Adrenal gland (tissue), 5 donors: ENCODE results near the gene PCDHGB4.

Experiments used
- POLR2A ChIP-seq, 2 donors: fragments of 450-650 bp; IDR thresholded peaks; one replicate each; pipeline ENCODE4 v1.6.1; 2017; ENCODE audit warnings: antibody characterized with exemption in 2 of 2, mild to moderate bottlenecking in 2 of 2, moderate library complexity in 1 of 2
- TF ChIP-seq, protein P1 (sequence below), 6 experiments: fragments of 450-650 bp in 4 of 6; fragments of 200-600 bp in 2 of 6; sonication (generic) in 1 of 6; IDR thresholded peaks; 1 replicate in 5 of 6; 2 replicates in 1 of 6; pipeline versions ENCODE4 v1.5.1 to v1.8.0; 2016 to 2021; ENCODE audit warnings: antibody characterized with exemption in 6 of 6, mild to moderate bottlenecking in 2 of 6, moderate library complexity in 1 of 6
- donor health status: DM: no; HTN: no; CAD: no.

DNA sequence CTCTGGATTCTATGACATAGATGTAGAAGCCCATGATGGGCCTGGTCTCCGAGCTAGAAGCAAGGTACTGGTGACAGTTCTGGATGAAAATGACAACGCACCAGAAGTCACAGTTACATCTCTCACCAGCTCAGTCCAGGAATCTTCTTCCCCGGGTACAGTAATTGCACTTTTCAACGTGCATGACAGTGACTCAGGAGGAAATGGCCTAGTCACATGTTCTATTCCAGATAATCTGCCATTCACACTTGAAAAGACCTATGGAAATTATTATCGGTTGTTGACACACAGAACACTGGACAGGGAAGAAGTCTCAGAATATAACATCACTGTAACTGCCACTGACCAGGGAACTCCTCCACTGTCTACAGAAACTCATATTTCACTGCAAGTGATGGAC, 31.4 kb upstream of the PCDHGB4 start:
- TF ChIP-seq POLR2A (IDR thresholded peaks at IDR 0.05): no peak
- TF ChIP-seq, protein P1, sequence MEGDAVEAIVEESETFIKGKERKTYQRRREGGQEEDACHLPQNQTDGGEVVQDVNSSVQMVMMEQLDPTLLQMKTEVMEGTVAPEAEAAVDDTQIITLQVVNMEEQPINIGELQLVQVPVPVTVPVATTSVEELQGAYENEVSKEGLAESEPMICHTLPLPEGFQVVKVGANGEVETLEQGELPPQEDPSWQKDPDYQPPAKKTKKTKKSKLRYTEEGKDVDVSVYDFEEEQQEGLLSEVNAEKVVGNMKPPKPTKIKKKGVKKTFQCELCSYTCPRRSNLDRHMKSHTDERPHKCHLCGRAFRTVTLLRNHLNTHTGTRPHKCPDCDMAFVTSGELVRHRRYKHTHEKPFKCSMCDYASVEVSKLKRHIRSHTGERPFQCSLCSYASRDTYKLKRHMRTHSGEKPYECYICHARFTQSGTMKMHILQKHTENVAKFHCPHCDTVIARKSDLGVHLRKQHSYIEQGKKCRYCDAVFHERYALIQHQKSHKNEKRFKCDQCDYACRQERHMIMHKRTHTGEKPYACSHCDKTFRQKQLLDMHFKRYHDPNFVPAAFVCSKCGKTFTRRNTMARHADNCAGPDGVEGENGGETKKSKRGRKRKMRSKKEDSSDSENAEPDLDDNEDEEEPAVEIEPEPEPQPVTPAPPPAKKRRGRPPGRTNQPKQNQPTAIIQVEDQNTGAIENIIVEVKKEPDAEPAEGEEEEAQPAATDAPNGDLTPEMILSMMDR (IDR thresholded peaks at IDR 0.05): no peak
